Mesendoderm (in vitro differentiated cells): ENCODE results near the gene EMID1.

Experiments
- DNase-seq: peaks from one replicate; pipeline ENCODE4 v3.0.0; 2013
- H2AK5ac ChIP-seq: 2 replicates; pipeline ENCODE4 v1.6.1; 2013; ENCODE audit warnings: low read length, inconsistent platforms
- H2BK120ac ChIP-seq: 2 replicates; pipeline ENCODE4 v1.6.1; 2013; ENCODE audit warnings: low read depth, mild to moderate bottlenecking, low read length, moderate library complexity, mixed read lengths
- H2BK15ac ChIP-seq: replicated peaks from 2 replicates; pipeline ENCODE4 v1.6.1; 2013; ENCODE audit warnings: low read depth, mild to moderate bottlenecking, moderate library complexity
- H2BK5ac ChIP-seq: 2 replicates; pipeline ENCODE4 v1.6.1; 2013; ENCODE audit warnings: low read length, inconsistent platforms
- H3K18ac ChIP-seq: 2 replicates; pipeline ENCODE4 v1.6.1; 2013; ENCODE audit warnings: mild to moderate bottlenecking, low read length, mixed read lengths
- H3K23ac ChIP-seq: one replicate; pipeline ENCODE4 v1.6.1; 2013; ENCODE audit warnings: low read length
- H3K27ac ChIP-seq: 2 replicates; pipeline ENCODE4 v1.5.1; 2013; ENCODE audit warnings: low read depth, mild to moderate bottlenecking, inconsistent platforms, low read length, moderate library complexity
- H3K27me3 ChIP-seq: 2 replicates; pipeline ENCODE4 v1.6.1; 2013; ENCODE audit warnings: low read length, control low read depth, mild to moderate bottlenecking, inconsistent platforms; ENCODE audit not compliant: insufficient read depth, poor library complexity
- H3K36me3 ChIP-seq: 2 replicates; pipeline ENCODE4 v1.6.1; 2013; ENCODE audit warnings: low read length, inconsistent platforms; ENCODE audit not compliant: control insufficient read depth, insufficient read depth
- H3K4ac ChIP-seq: one replicate; pipeline ENCODE4 v1.6.1; 2013; ENCODE audit warnings: low read depth, mild to moderate bottlenecking, low read length, moderate library complexity
- H3K4me1 ChIP-seq: 2 replicates; pipeline ENCODE4 v1.6.1; 2013; ENCODE audit warnings: low read depth, low read length, inconsistent platforms; ENCODE audit not compliant: control insufficient read depth
- H3K4me2 ChIP-seq: 2 replicates; pipeline ENCODE4 v1.6.1; 2013; ENCODE audit warnings: low read length
- H3K4me3 ChIP-seq: 2 replicates; pipeline ENCODE4 v1.5.1; 2013; ENCODE audit warnings: mild to moderate bottlenecking, low read length
- H3K56ac ChIP-seq: one replicate; pipeline ENCODE4 v1.6.1; 2013; ENCODE audit warnings: low read length
- H3K79me1 ChIP-seq: 2 replicates; pipeline ENCODE4 v1.6.1; 2013; ENCODE audit warnings: low read length, inconsistent platforms
- H3K79me2 ChIP-seq: 2 replicates; pipeline ENCODE4 v1.6.1; 2013; ENCODE audit warnings: mild to moderate bottlenecking, low read length; ENCODE audit not compliant: control insufficient read depth, insufficient read depth
- H3K9ac ChIP-seq: 2 replicates; pipeline ENCODE4 v1.6.1; 2013; ENCODE audit warnings: low read length, inconsistent platforms
- H4K5ac ChIP-seq: one replicate; pipeline ENCODE4 v1.6.1; 2013; ENCODE audit warnings: low read length
- H4K8ac ChIP-seq: one replicate; pipeline ENCODE4 v1.6.1; 2013; ENCODE audit warnings: low read depth, mild to moderate bottlenecking, control low read depth, low read length, moderate library complexity
- WGBS: extraction: QIAGEN DNeasy Blood & Tissue Kit; methylation state at CpG from one replicate; pipeline ENCODE4 v1.1.7; 2013; ENCODE audit warnings: low lambda C conversion rate, missing lambda C conversion rate; ENCODE audit not compliant: insufficient coverage; ENCODE audit errors: extremely low coverage; 5-methylcytosine and 5-hydroxymethylcytosine counted together

Gene EMID1

DNA sequence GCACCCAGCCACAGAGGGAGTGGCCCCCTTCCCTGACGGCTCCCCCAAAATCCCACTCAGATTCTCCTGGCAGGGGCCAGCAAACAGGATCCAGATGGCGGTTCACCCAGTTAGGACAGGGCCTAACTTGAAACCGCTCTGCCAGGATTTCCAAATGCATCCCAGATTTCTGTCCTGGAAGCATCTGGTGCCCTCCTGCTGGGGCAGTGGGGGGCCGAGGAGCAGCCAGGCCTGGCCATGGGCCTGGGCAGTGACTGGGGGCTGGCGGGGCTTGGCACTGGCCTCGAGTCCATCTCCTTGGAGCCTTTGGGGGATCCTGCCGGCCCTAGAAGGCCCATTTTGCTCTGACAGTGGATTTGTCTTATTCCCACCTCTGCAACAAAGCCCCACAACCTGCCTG lies 17.9 kb upstream of the EMID1 start:
- H2BK15ac ChIP-seq = no peak overlapping the region
- no peak overlapping the region for H3K4ac ChIP-seq
- no CpG with 5 or more reads among the region's 7 CpGs for WGBS
- no peak overlapping the region for H3K18ac ChIP-seq
- no peak for DNase-seq
- no peaks in the 10 kb centered on the region for H3K79me1 ChIP-seq
- no peaks in the 10 kb centered on the region for H3K79me2 ChIP-seq
- no peak overlapping the region for H3K4me3 ChIP-seq
- no peak overlapping the region for H3K9ac ChIP-seq
- no peak overlapping the region for H4K8ac ChIP-seq
- H3K4me1 ChIP-seq = no peaks in the 10 kb centered on the region
- H3K27me3 ChIP-seq = no peaks in the 10 kb centered on the region
- no peak overlapping the region for H4K5ac ChIP-seq
- H3K23ac ChIP-seq = no peak overlapping the region
- H3K4me2 ChIP-seq = no peak overlapping the region
- no peak overlapping the region for H3K27ac ChIP-seq
- no peak overlapping the region for H2BK5ac ChIP-seq
- no peak overlapping the region for H3K56ac ChIP-seq
- H2BK120ac ChIP-seq = no peak overlapping the region
- no peak overlapping the region for H2AK5ac ChIP-seq
- H3K36me3 ChIP-seq = no peaks in the 10 kb centered on the region

DNA sequence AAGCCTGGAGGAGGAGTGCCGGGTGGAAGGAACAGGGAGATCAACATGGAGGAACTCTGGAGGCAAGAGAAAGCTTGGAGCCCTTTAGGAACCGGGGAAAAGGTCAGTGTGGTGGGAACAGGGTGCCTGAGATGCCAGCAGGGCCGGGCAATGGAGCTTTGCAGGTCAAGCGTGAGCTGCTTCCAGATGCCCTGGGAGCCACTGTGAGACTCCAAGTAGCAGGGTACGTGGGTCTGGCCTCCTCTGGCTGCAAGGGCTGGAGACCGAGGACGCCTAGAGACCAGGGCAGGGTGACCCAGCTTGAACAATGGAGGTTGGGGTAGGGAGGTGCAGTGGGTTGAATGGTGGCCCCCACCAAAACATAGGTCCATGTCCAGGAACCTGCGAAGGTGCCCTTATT lies 15.6 kb upstream of the EMID1 start:
- Histone ChIP-seq H3K18ac (no peak overlapping the region), H3K27ac (no peak overlapping the region)
- no peak for DNase-seq

DNA sequence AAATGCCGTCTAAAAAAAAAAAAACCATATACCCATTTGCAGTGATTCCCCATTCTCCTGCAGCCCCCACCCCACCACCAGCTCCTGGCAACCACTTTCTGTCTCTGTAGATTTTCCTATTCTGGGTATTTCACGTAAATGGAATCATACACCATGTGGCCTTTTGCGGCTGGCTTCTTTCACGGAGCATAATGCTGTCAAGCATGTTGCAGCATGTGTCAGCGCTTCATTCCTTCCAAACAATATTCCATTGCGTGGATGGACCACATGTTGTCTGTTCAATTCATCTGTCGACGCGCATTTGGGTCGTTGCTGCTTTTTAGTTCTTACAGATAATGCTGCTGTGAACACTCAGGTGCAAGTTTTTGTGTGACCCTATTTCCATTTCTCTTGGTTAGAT lies 14.8 kb upstream of the EMID1 start:
- no peak overlapping the region for H3K4me3 ChIP-seq
- no peak overlapping the region for H4K8ac ChIP-seq
- H3K79me1 ChIP-seq = no peaks in the 10 kb centered on the region
- H4K5ac ChIP-seq = no peak overlapping the region
- no peak for DNase-seq
- H2BK5ac ChIP-seq = no peak overlapping the region
- no peak overlapping the region for H2BK15ac ChIP-seq
- no CpG with 5 or more reads among the region's 10 CpGs for WGBS
- H3K79me2 ChIP-seq = no peaks in the 10 kb centered on the region
- no peaks in the 10 kb centered on the region for H3K27me3 ChIP-seq
- no peak overlapping the region for H3K9ac ChIP-seq
- H3K36me3 ChIP-seq = no peaks in the 10 kb centered on the region
- H3K56ac ChIP-seq = no peak overlapping the region
- H3K4ac ChIP-seq = no peak overlapping the region
- H3K4me2 ChIP-seq = no peak overlapping the region
- no peak overlapping the region for H3K18ac ChIP-seq
- no peak overlapping the region for H3K23ac ChIP-seq
- H2BK120ac ChIP-seq = no peak overlapping the region
- H3K4me1 ChIP-seq = no peaks in the 10 kb centered on the region
- no peak overlapping the region for H3K27ac ChIP-seq
- H2AK5ac ChIP-seq = no peak overlapping the region

More for the DNA sequence above, 15.6 kb upstream of the EMID1 start:
- Histone ChIP-seq H3K4me2 (no peak overlapping the region), H2AK5ac (no peak overlapping the region), H3K56ac (no peak overlapping the region), H3K4ac (no peak overlapping the region), H2BK120ac (no peak overlapping the region), H3K36me3 (no peaks in the 10 kb centered on the region), H3K27me3 (no peaks in the 10 kb centered on the region), H3K9ac (no peak overlapping the region), H2BK5ac (no peak overlapping the region), H3K79me2 (no peaks in the 10 kb centered on the region), H3K4me1 (no peaks in the 10 kb centered on the region), H3K4me3 (no peak overlapping the region), H2BK15ac (no peak overlapping the region), H3K79me1 (no peaks in the 10 kb centered on the region), H3K23ac (no peak overlapping the region), H4K8ac (no peak overlapping the region), H4K5ac (no peak overlapping the region)
- WGBS = no CpG with 5 or more reads among the region's 8 CpGs

DNA sequence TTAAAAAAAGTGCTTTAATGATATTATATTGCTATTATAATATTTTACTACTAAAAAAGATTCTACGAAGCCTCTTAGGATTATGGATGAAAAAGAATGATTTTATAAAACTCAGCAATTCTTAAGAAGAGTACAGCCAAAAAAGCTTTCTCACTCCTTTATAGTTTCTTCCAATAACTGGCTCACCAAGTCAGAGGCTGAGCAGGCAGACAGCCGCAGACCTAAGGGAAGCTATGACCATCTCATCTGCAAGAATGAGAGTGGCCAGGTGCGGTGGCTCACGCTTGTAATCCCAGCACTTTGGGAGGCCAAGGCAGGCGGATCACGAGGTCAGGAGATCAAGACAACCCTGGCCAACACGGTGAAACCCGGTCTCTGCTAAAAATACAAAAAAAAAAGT lies 12.7 kb upstream of the EMID1 start:
- no peaks in the 10 kb centered on the region for H3K79me1 ChIP-seq
- H2BK120ac ChIP-seq = no peak overlapping the region
- WGBS = no CpG with 5 or more reads among the region's 8 CpGs
- no peak overlapping the region for H2AK5ac ChIP-seq
- H3K4me1 ChIP-seq = no peaks in the 10 kb centered on the region
- no peak overlapping the region for H3K18ac ChIP-seq
- H4K8ac ChIP-seq = no peak overlapping the region
- no peak overlapping the region for H3K4me2 ChIP-seq
- no peak overlapping the region for H3K4ac ChIP-seq
- no peak overlapping the region for H3K27ac ChIP-seq
- no peak overlapping the region for H2BK5ac ChIP-seq
- H2BK15ac ChIP-seq = no peak overlapping the region
- no peak overlapping the region for H3K23ac ChIP-seq
- H4K5ac ChIP-seq = no peak overlapping the region
- H3K79me2 ChIP-seq = no peaks in the 10 kb centered on the region
- H3K36me3 ChIP-seq = no peaks in the 10 kb centered on the region
- H3K56ac ChIP-seq = no peak overlapping the region
- H3K4me3 ChIP-seq = no peak overlapping the region
- no peak for DNase-seq
- no peak overlapping the region for H3K9ac ChIP-seq
- no peaks in the 10 kb centered on the region for H3K27me3 ChIP-seq

DNA sequence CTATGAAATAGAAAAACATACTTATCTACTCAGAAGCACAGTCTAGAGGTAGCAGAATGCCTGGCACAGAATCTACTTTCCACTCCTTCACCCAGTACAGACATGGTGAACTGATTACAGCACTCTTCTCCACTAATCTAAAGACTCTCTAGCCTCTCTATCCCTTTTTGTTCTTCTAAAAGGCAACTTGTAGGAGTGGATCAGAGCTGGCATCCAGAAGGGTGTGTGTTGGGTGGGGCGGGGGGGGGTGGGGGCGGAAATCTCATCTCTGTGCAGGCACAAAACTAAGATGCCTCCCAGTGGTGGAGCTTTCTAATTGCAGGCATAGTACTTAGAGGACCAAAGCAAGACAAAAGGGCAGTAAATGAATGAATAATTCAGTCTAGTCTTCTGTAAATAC lies 11.5 kb upstream of the EMID1 start:
- Histone ChIP-seq H3K27ac (no peak overlapping the region), H3K4ac (no peak overlapping the region), H3K4me2 (no peak overlapping the region), H2BK120ac (no peak overlapping the region), H3K79me1 (no peaks in the 10 kb centered on the region), H2AK5ac (no peak overlapping the region), H3K36me3 (no peaks in the 10 kb centered on the region), H3K9ac (no peak overlapping the region), H3K23ac (no peak overlapping the region), H3K4me3 (no peak overlapping the region), H4K5ac (no peak overlapping the region), H4K8ac (no peak overlapping the region), H3K27me3 (no peaks in the 10 kb centered on the region), H3K4me1 (no peaks in the 10 kb centered on the region), H3K56ac (no peak overlapping the region), H3K79me2 (no peaks in the 10 kb centered on the region), H2BK5ac (no peak overlapping the region), H2BK15ac (no peak overlapping the region), H3K18ac (no peak overlapping the region)
- DNase-seq = no peak
- WGBS = no CpG with 5 or more reads among the region's 2 CpGs

DNA sequence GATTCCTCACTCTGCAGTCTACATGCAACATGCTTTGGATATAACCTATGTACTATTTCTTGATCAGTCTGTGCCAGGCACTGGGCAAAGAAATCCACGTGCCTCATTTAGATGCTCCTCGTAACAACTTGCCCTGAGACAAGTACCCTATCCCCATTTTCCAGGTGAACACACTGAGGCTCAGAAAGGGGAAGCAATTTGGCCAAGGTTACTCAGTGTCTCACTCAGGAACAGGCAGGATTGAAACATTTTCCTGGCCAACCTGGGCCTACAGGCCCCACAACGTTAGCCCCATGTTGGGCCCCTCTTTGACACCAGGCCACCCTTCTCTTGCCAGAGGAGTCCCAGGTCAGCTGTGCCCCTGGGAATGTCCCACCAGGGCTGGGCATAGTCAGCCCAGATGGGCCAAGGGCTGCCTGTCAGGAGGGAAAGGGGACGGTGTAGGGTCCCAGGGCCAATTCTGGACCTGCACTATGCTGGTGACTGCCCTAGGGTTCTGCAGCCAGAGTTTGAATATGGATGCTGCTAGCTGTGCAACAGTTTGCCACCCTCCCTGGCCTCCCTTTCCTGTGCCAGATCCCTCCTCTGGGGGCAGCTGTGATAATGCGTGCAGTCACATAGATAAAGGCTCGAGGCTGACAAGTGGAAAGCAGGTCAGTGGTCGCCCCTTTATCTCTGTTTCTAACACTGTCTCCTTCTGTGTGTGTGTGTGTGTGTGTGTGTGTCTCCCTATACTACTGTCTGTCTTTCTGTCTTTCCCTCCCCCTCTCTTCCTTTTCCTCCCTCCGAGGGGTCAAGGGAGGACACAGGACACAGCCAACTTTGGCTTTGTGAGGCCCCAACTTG lies 10.4 kb upstream of the EMID1 start:
- Histone ChIP-seq H3K36me3 (no peaks in the 10 kb centered on the region), H3K4me2 (no peak overlapping the region), H2BK120ac (no peak overlapping the region), H3K27me3 (no peaks in the 10 kb centered on the region), H4K8ac (no peak overlapping the region), H3K9ac (no peak overlapping the region), H3K79me2 (no peaks in the 10 kb centered on the region), H4K5ac (no peak overlapping the region), H3K79me1 (no peaks in the 10 kb centered on the region), H3K18ac (no peak overlapping the region), H3K23ac (no peak overlapping the region), H3K56ac (peak overlapping the region; percentile 7), H3K27ac (no peak overlapping the region), H3K4ac (no peak overlapping the region), H2BK15ac (no peak overlapping the region), H3K4me3 (no peak overlapping the region), H3K4me1 (no peaks in the 10 kb centered on the region), H2BK5ac (no peak overlapping the region), H2AK5ac (no peak overlapping the region)
- peak; percentile 61 for DNase-seq
- no CpG with 5 or more reads among the region's 8 CpGs for whole genome bisulfite sequencing
